ENCODE data around the gene KRTAP10-12. TPM values are rescaled to one million over a fixed set of nuclear protein-coding genes. Genes with fewer than 3 reads are reported as not detected.

KRTAP10-12 gene
- total RNA-seq, 1 donor from 2014 or later: not detected

DNA sequence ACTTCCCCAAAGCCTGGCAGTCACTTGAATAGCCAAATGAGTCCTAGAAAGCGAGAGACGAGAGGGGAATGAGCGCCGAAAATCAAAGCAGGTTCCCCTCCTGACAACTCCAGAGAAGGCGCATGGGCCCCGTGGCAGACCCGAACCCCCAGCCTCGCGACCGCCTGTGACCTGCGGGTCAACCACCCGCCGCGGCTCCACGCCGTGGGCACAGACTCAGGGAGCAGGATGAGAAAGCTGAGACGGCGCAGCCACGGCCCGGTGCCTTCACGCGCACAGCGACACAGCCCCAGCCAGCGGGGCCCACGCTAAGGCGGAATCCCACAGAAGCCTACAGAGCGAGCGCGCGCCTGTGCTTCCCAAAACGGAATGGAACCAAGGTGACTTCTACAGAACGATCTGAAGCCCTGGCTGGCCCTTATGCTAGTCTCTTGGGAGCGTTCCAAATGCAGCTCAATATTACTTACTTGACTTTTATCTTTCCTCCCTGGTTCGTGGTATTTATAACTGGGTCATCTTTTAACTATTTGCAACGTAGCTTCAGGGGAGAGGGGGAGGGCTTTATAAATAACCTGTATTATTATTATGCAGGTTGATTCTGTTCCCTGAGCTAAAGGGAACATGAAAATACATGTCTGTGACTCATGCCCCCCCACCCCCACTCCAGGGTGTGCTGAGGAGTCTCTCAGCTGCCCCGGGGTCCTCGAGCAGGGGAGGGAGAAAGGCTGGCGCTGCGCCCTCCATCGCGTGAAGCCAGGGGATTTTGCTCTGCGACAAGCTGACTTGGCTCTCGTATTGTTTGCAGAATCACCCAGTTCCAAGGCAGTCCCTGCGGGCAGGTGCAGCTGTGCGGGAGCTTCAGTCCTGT lies 12.7 kb downstream of the KRTAP10-12 start:
- DNase-seq: no peak
- Histone ChIP-seq H3K27me3 (ENCODE audit: low read depth) (peaks cover 98% of the 10 kb centered on the region), H3K4me3 (peak overlapping the region; percentile 53), H3K27ac (replicated peaks) (peak overlapping the region; percentile 58), H3K9me3 (replicated peaks) (no peaks in the 10 kb centered on the region), H3K36me3 (no peaks in the 10 kb centered on the region), H3K4me1 (peaks cover 56% of the 10 kb centered on the region)
- TF ChIP-seq CTCF (IDR thresholded peaks at IDR 0.05; ENCODE audit: borderline replicate concordance): no peak
- intact Hi-C loops (cut with micrococcal nuclease): no loop called here

GRCh38 chr21:44710294-44710665 lies 13.3 kb downstream of the KRTAP10-12 start:
- intact Hi-C loops (cut with micrococcal nuclease): no loop called here
- no peaks in the 10 kb centered on the region for H3K9me3 ChIP-seq (replicated peaks)
- no peaks in the 10 kb centered on the region for H3K36me3 ChIP-seq
- H3K27ac ChIP-seq (replicated peaks): peak overlapping the region; percentile 58
- no peak for DNase-seq
- H3K27me3 ChIP-seq (ENCODE audit: low read depth): peaks cover 93% of the 10 kb centered on the region
- peak overlapping the region; percentile 53 for H3K4me3 ChIP-seq
- no peak for TF ChIP-seq CTCF (IDR thresholded peaks at IDR 0.05; ENCODE audit: borderline replicate concordance)
- H3K4me1 ChIP-seq: peaks cover 56% of the 10 kb centered on the region

DNA sequence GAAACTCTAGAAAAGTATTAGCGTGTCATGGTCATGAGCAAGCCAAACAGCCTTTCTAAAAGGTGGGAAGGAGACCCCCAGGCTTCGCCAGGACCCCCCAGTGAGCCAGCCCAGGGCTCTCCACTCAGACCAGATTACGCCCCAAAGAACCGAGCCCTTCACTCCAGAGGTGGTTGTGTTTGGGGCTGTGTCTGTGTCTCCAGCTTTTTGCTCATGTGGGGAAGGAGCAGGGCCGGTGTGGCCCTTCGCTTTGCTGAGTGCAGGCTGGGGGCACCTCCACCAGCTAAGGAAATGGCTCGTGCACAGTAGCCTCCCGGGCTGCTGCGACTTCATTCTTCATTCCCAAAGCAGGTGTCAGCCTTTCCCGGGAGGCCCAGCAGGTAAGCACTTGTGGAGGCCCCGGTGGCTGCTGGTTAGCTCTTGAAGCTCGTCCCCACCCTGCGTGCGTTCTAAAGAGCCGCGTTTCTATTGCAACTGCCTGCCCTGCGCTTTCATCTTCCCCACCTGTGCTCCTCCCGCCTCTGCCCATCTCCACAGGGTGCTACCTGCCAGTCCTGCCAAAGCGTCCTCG lies 13.9 kb downstream of the KRTAP10-12 start:
- Histone ChIP-seq H3K36me3 (no peaks in the 10 kb centered on the region), H3K4me1 (peaks cover 59% of the 10 kb centered on the region), H3K27me3 (ENCODE audit: low read depth) (peaks cover 89% of the 10 kb centered on the region), H3K4me3 (peak overlapping the region; percentile 53), H3K9me3 (replicated peaks) (no peaks in the 10 kb centered on the region), H3K27ac (replicated peaks) (peak overlapping the region; percentile 58)
- DNase-seq: no peak
- intact Hi-C loops (cut with micrococcal nuclease): no loop called here
- no peak for TF ChIP-seq CTCF (IDR thresholded peaks at IDR 0.05; ENCODE audit: borderline replicate concordance)

GRCh38 chr21:44711327-44712202 lies 14.6 kb downstream of the KRTAP10-12 start, which contains the start of gene TSPEAR:
Gene TSPEAR (minus strand): TSS chr21:44711572. CDS start chr21:44711514, 58 bp downstream.
- no peak for TF ChIP-seq CTCF (IDR thresholded peaks at IDR 0.05; ENCODE audit: borderline replicate concordance)
- Histone ChIP-seq H3K9me3 (replicated peaks) (no peaks in the 10 kb centered on the region), H3K27me3 (ENCODE audit: low read depth) (peaks cover 82% of the 10 kb centered on the region), H3K36me3 (no peaks in the 10 kb centered on the region), H3K27ac (replicated peaks) (peak within 1 kb of the TSS; percentile 58), H3K4me3 (peak within 1 kb of the TSS; percentile 53), H3K4me1 (peaks cover 58% of the 10 kb centered on the region)
- no peak for DNase-seq
- intact Hi-C loops (cut with micrococcal nuclease): no loop called here
